Caco-2 (cell line): ENCODE measurements around the gene ARSA. TPM values are rescaled to one million over a fixed set of nuclear protein-coding genes. Genes with fewer than 3 reads are reported as not detected.

Experiments used
- BruUV-seq: library from RNA; stranded (reverse); fragments of 400-500 nt; replicated peaks from 2 replicates; lab custom pipeline; 2021; lab: Mats Ljungman, UMichigan
- CTCF ChIA-PET: fragments of 300-600 bp; sonication (Branson Sonifier 250); formaldehyde crosslinking; loops from one replicate; lab custom pipeline; 2022; ENCODE audit warnings: antibody characterized with exemption; lab: Charles Lee
- POLR2A ChIA-PET: fragments of 300-600 bp; sonication (Branson Sonifier 250); formaldehyde crosslinking; loops from one replicate; lab custom pipeline; 2022; ENCODE audit warnings: antibody characterized with exemption; lab: Charles Lee
- DNase-seq, 2 experiments: peaks; one replicate each; pipeline versions ENCODE4 v3.0.0 to v3.0.0-alpha.2; 2020 to 2022
- H3K27me3 ChIP-seq: replicated peaks from 2 replicates; pipeline ENCODE4 v1.6.0; 2011; ENCODE audit warnings: low read length; ENCODE audit not compliant: control insufficient read depth, insufficient read depth
- H3K36me3 ChIP-seq: 2 replicates; pipeline ENCODE4 v1.5.1; 2011; ENCODE audit warnings: low read length; ENCODE audit not compliant: control insufficient read depth, insufficient read depth
- H3K4me1 ChIP-seq: fragments of 250-450 bp; sonication (Bioruptor Pico); 2 replicates; pipeline ENCODE4 v1.5.1; 2020; ENCODE audit warnings: mild to moderate bottlenecking
- H3K4me3 ChIP-seq: 2 replicates; pipeline ENCODE4 v1.5.1; 2011; ENCODE audit warnings: low read depth, mild to moderate bottlenecking, control low read depth, low read length
- H3K9me3 ChIP-seq: fragments of 250-450 bp; sonication (Bioruptor Pico); 2 replicates; pipeline ENCODE4 v1.5.1; 2020; ENCODE audit warnings: mild to moderate bottlenecking, moderate library complexity
- H3K27ac Mint-ChIP-seq: one replicate; pipeline ENCODE4 v1.8.0; 2022; ENCODE audit warnings: mixed read lengths; ENCODE audit not compliant: unreplicated experiment
- H3K27me3 Mint-ChIP-seq: one replicate; pipeline ENCODE4 v1.8.0; 2022; ENCODE audit warnings: mixed read lengths; ENCODE audit not compliant: insufficient read depth, unreplicated experiment
- H3K36me3 Mint-ChIP-seq: one replicate; pipeline ENCODE4 v1.8.0; 2022; ENCODE audit warnings: mild to moderate bottlenecking, mixed read lengths; ENCODE audit not compliant: insufficient read depth, unreplicated experiment
- H3K4me1 Mint-ChIP-seq: one replicate; pipeline ENCODE4 v1.8.0; 2022; ENCODE audit warnings: low read depth, mixed read lengths; ENCODE audit not compliant: unreplicated experiment
- H3K4me3 Mint-ChIP-seq: one replicate; pipeline ENCODE4 v1.8.0; 2022; ENCODE audit warnings: mild to moderate bottlenecking, moderate library complexity, mixed read lengths; ENCODE audit not compliant: unreplicated experiment
- H3K9me3 Mint-ChIP-seq: one replicate; pipeline ENCODE4 v1.8.0; 2022; ENCODE audit warnings: mixed read lengths; ENCODE audit not compliant: unreplicated experiment
- intact Hi-C: fragments of 100-400 bp; cut with micrococcal nuclease; formaldehyde crosslinking; loops from one replicate; pipeline ENCODE4 v1.10.0; 2022; ENCODE audit not compliant: unreplicated experiment
- total RNA-seq: library from RNA; stranded (reverse); gene quantifications from 2 replicates; pipeline ENCODE4 v1.2.3, GENCODE V29; 2022
- TF ChIP-seq, protein P1 (sequence below), 2 experiments: fragments of 200-600 bp in 1 of 2; IDR thresholded peaks; 1 replicate in 1 of 2; 2 replicates in 1 of 2; pipeline versions ENCODE4 v1.5.1 to v1.8.0; 2011 to 2022; ENCODE audit warnings: antibody characterized with exemption in 1 of 2, control low read depth in 1 of 2, inconsistent platforms in 1 of 2, low read depth in 1 of 2, low read length in 1 of 2, mild to moderate bottlenecking in 1 of 2, moderate library complexity in 1 of 2; ENCODE audit not compliant: insufficient read depth in 1 of 2, severe bottlenecking in 1 of 2, unreplicated experiment in 1 of 2

Gene ARSA
- total RNA-seq, 1 experiment from 2014 or later: 11.5 TPM

DNA sequence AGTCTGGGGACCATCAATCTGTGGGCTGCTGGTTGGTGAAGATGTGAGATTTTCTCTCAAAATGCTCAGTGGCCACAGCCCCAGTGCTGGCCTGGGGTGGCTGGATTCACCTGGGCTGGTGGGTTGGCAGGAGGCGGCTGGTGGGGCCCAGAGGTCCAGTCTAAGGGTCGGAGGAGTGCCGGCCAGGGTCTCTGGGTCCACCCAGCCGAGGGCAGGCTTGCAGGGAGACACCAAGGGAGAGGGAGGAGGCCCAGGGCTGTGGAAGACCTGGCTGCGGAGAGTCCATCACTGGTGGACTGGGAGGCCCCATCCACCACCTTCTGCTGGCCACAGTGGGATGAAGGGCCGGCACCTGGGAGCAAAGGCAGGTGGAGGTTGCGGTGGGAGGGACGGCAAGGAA is 44.1 kb upstream of the ARSA start:
- Mint-ChIP-seq H3K4me1 (peaks cover 9% of the 10 kb centered on the region), H3K27ac (no peak overlapping the region), H3K27me3 (peaks cover 12% of the 10 kb centered on the region), H3K36me3 (no peaks in the 10 kb centered on the region), H3K9me3 (no peaks in the 10 kb centered on the region), H3K4me3 (no peak overlapping the region)
- Histone ChIP-seq H3K4me3 (no peak overlapping the region), H3K27me3 (no peaks in the 10 kb centered on the region; the same call in 1 of the 2 replicates), H3K9me3 (no peaks in the 10 kb centered on the region), H3K36me3 (no peaks in the 10 kb centered on the region), H3K4me1 (no peaks in the 10 kb centered on the region)
- intact Hi-C loops: no loop called here
- POLR2A ChIA-PET: no interaction called here
- no TSS peak for BruUV-seq
- CTCF ChIA-PET: no interaction called here
- DNase-seq: no peak
- TF ChIP-seq, protein P1, sequence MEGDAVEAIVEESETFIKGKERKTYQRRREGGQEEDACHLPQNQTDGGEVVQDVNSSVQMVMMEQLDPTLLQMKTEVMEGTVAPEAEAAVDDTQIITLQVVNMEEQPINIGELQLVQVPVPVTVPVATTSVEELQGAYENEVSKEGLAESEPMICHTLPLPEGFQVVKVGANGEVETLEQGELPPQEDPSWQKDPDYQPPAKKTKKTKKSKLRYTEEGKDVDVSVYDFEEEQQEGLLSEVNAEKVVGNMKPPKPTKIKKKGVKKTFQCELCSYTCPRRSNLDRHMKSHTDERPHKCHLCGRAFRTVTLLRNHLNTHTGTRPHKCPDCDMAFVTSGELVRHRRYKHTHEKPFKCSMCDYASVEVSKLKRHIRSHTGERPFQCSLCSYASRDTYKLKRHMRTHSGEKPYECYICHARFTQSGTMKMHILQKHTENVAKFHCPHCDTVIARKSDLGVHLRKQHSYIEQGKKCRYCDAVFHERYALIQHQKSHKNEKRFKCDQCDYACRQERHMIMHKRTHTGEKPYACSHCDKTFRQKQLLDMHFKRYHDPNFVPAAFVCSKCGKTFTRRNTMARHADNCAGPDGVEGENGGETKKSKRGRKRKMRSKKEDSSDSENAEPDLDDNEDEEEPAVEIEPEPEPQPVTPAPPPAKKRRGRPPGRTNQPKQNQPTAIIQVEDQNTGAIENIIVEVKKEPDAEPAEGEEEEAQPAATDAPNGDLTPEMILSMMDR (IDR thresholded peaks at IDR 0.05; ENCODE audit: insufficient read depth in 1 of 2, low read depth in 1 of 2, low read length in 1 of 2, severe bottlenecking in 1 of 2, unreplicated experiment in 1 of 2): no peak

DNA sequence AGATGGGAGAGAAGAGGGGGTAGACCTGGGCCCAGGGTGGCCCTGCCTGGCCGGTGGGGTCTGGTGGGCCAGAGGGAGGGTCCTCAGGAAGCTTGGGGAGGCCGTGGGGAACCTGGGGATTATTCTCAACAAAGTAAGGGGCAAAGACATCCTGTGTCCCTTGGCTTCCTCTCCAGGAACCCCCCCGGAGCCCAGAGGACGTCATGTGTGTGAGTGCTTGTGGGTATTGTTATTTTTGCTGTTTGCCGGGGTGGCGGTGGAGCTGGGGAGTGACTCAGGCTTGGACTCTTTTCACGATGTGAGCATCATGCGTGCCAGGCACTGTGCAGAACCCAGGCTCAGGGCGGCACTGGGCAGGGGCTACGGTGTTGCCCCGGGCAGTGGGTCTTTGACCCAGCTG is 43.7 kb upstream of the ARSA start:
- no peak overlapping the region for H3K4me3 Mint-ChIP-seq

DNA sequence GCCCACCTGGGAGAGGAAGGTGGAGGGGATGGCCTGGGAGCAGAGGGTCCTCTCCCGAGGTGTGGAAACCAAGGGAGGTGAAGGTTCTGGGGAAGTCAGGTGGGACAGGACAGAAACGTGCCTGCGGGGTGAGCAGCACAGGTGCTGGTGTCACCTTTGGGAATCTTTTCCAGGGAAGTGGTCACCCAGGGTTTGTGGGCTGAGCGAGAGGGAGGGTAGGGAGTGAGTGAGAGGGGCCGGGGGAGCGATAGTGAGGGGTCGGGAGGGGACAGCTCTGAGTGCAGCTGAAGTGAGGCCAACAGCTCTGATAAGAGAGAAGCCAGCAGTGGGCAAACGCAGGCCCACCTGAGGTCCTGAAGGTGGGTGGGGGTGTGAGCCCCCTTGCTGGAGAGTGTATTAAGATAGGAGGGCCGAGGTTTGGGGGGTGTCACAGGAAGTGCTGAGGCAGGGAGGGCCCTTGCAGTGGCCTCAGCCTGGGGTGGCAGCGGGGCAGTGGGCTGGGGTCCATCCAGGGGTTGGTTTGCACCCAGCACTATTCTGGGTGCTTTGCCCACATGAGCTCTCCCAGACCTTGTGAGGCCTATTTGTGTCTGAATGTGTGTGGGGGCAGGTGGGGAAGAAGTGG is 43.1 kb upstream of the ARSA start:
- Histone ChIP-seq H3K4me3 (no peak overlapping the region), H3K27me3 (no peaks in the 10 kb centered on the region; the same call in 1 of the 2 replicates), H3K9me3 (no peaks in the 10 kb centered on the region), H3K36me3 (no peaks in the 10 kb centered on the region), H3K4me1 (no peaks in the 10 kb centered on the region)
- no peaks in the 10 kb centered on the region for H3K9me3 Mint-ChIP-seq
- H3K36me3 Mint-ChIP-seq: no peaks in the 10 kb centered on the region
- intact Hi-C loops: no loop called here
- H3K27me3 Mint-ChIP-seq: peaks cover 12% of the 10 kb centered on the region
- H3K4me3 Mint-ChIP-seq: no peak overlapping the region
- peaks cover 9% of the 10 kb centered on the region for H3K4me1 Mint-ChIP-seq
- ChIA-PET CTCF (no interaction called here), POLR2A (interaction anchor here (0.6 kb wide), 1 partner anchor 34 kb away, joined by 8 read pairs; no protein-coding TSS in a partner anchor)
- no peak overlapping the region for H3K27ac Mint-ChIP-seq
- DNase-seq: no peak
- TF ChIP-seq, protein P1 (IDR thresholded peaks at IDR 0.05; ENCODE audit: insufficient read depth in 1 of 2, low read depth in 1 of 2, low read length in 1 of 2, severe bottlenecking in 1 of 2, unreplicated experiment in 1 of 2): no peak
- no TSS peak for BruUV-seq

More for the DNA sequence above, 43.7 kb upstream of the ARSA start:
- no TSS peak for BruUV-seq
- Histone ChIP-seq H3K9me3 (no peaks in the 10 kb centered on the region), H3K36me3 (no peaks in the 10 kb centered on the region), H3K4me1 (no peaks in the 10 kb centered on the region), H3K27me3 (no peaks in the 10 kb centered on the region; the same call in 1 of the 2 replicates), H3K4me3 (no peak overlapping the region)
- POLR2A ChIA-PET: interaction anchor here (0.6 kb wide), 1 partner anchor 34 kb away, joined by 8 read pairs; no protein-coding TSS in a partner anchor
- DNase-seq: no peak
- Mint-ChIP-seq H3K9me3 (no peaks in the 10 kb centered on the region), H3K4me1 (peaks cover 9% of the 10 kb centered on the region), H3K27ac (no peak overlapping the region), H3K27me3 (peaks cover 12% of the 10 kb centered on the region), H3K36me3 (no peaks in the 10 kb centered on the region)
- intact Hi-C loops: no loop called here
- TF ChIP-seq, protein P1 (IDR thresholded peaks at IDR 0.05; ENCODE audit: insufficient read depth in 1 of 2, low read depth in 1 of 2, low read length in 1 of 2, severe bottlenecking in 1 of 2, unreplicated experiment in 1 of 2): no peak
- CTCF ChIA-PET: no interaction called here
